GM19043 (cell line): ENCODE data around the gene PURB.
A peak's percentile ranks its signal among the peaks of the same experiment; 100 is the strongest.
"Not testable (repeated sequence)": the region's sequence is repeated elsewhere in the genome, so short reads cannot be mapped to it uniquely, and the experiment has no call there.

Experiments used
- ATAC-seq: cut with Tn5 transposase; IDR thresholded peaks from one replicate; pipeline ENCODE4 v1.9.1; 2021; ENCODE audit warnings: low read depth; ENCODE audit not compliant: unreplicated experiment

PURB gene

GRCh38 chr7:44858161-44858560, 27.2 kb downstream of the PURB start:
- no peak for ATAC-seq

GRCh38 chr7:44854644-44855364, 30.5 kb downstream of the PURB start:
- no peak for ATAC-seq

DNA sequence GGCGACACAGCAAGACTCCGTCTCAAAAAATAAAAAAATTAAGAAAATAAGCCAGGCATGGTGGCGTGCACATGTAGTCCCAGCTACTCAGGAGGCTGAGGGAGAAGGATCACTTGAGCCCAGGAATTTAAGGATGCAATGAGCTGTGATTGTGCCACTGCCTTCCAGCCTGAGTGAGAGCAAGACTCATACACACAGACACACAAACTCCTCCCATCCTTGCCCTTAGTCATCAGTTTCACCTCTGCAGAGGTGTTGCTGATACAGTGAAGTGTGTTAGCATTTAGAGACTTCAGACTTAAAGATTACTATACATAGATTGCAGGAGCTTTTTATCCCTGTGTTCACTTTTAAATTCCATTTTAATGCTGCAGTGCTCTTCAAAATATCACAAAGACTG, 31.9 kb downstream of the PURB start:
- no peak for ATAC-seq

DNA sequence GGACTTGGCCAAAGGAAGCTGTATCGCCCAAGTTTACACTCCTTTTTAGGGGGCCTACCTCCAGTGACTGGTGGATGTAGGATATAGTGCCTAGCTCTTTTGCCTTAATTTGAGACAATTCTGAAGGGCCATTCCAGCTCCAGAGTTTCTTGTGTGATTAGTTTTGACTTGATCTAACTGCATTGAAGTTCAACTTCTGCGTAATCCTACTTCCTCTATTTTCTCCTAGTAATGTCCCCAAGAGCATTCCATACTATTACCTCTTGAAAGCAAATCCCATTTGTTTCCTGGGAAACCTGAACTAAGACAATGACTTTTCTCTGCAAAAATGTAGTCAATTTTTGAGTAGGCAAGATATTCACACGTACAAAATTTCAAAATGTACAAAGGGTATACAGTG, 32.7 kb downstream of the PURB start:
- ATAC-seq, result no peak

GRCh38 chr7:44849885-44850544, 35.3 kb downstream of the PURB start:
- no peak for ATAC-seq

GRCh38 chr7:44849259-44849884, 36.0 kb downstream of the PURB start:
- no peak for ATAC-seq

GRCh38 chr7:44847920-44848634, 37.3 kb downstream of the PURB start, which contains the start of gene H2AZ2:
H2AZ2 (minus strand) TSS chr7:44848087; CDS start chr7:44847971, 116 bp downstream.
- ATAC-seq, result peak; percentile 87

DNA sequence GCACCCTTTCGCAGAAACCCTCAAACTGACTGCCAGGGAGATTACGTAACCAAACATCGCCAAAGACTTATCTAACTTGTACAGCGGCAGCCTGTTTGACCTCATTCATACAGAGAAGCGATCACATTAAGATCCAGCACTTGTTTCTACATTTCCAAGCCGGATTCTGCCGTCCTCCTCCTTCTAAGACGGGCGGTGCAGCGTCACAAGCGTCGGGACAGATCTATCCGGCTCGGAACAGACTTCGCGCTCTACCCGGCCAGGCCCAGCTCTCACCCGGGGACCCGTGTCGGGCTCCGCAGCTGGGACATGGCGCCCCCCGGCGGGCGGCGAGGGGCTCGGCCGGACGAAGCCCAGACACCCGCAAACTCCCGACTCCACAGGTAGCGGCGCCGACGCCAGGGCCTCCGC, 37.8 kb downstream of the PURB start:
- peak; percentile 48 for ATAC-seq

GRCh38 chr7:44846816-44847508, 38.4 kb downstream of the PURB start:
- ATAC-seq, result no peak

DNA sequence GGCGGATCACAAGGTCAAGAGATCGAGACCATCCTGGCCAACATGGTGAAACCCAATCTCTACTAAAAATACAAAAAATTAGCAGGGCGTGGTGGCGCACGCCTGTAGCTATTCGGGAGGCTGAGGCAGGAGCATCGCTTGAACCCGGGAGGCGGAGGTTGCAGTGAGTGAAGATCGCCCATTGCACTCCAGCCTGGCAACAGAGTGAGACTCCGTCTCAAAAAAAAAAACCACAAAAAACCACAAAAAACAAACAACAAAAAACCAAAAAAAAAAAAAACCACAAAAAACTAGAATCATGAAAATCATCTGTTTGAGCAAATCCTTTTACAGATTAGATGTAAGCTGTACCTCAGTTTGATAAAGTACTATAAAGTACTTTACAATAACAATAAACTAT, 38.9 kb downstream of the PURB start:
- ATAC-seq, result not testable (repeated sequence)

DNA sequence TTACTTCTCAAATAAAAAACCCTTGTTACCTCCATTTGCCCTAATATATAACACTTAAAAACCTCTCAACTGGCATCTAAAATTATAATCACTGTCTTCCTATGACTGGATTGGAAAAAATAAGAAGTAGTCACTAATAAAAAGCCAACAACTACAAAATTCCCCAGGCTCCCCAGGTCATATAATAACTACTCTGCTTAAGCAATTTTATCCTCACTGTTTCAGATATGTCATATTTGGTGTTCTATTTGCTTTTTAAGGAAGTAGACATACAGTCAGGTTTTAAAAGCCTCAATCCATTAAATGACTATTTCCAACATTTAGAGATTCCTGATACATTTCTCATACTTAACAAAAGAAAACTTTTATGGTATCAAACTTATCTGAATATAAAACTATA, 39.9 kb downstream of the PURB start:
- ATAC-seq, result no peak

DNA sequence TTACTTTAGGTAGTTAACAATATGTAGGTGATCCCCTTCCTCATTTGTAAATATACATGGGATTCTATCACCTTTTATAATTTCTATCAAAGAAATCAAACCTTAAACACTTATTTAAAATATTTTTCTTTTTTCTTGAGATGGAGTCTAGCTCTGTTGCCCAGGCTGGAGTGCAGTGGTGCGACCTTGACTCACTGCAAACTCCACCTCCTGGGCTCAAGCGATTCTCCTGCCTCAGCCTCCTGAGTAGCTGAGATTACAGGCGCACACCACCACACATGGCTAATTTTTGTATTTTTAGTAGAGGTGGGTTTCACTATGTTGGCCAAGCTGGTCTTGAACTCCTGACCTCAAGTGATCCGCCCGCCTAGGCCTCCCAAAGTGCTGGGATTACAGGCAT, 41.9 kb downstream of the PURB start:
- ATAC-seq, result not testable (repeated sequence)

GRCh38 chr7:44842675-44843074, 42.7 kb downstream of the PURB start:
- not testable (repeated sequence) for ATAC-seq

- ATAC-seq, result no peak
These were observed 46.6 kb downstream of the PURB start for GRCh38 chr7:44838751-44839150.

GRCh38 chr7:44827567-44827966, 57.8 kb downstream of the PURB start:
- no peak for ATAC-seq
